Activated T-helper 1 cell treated with anti-CD3 and anti-CD28 coated beads, Interleukin-12 subunit alpha, Interleukin-12 subunit beta, Interleukin-2, Interleukin-4 antibody, amounts not matched to agents 30 ng/mL and 10 ng/mL and 1 ng/mL, durations not matched to agents 14 hours and 24 hours and 36 hours (primary cell): Measurements from ENCODE around the gene ZBTB7A. TPM values are rescaled to one million over a fixed set of nuclear protein-coding genes. Genes with fewer than 3 reads are reported as not detected.
"Not testable (repeated sequence)": the region's sequence is repeated elsewhere in the genome, so short reads cannot be mapped to it uniquely, and the experiment has no call there.

Experiments
- DNase-seq: peaks from one replicate; pipeline ENCODE4 v3.0.0; 2021; ENCODE audit warnings: low spot score
- H3K27ac Mint-ChIP-seq: one replicate; pipeline ENCODE4 v1.8.0; 2021; ENCODE audit warnings: mild to moderate bottlenecking, mixed read lengths
- H3K27me3 Mint-ChIP-seq: one replicate; pipeline ENCODE4 v1.8.0; 2022; ENCODE audit warnings: mild to moderate bottlenecking, moderate library complexity, mixed read lengths; ENCODE audit not compliant: insufficient read depth
- H3K36me3 Mint-ChIP-seq: one replicate; pipeline ENCODE4 v1.8.0; 2021; ENCODE audit warnings: low read depth, mixed read lengths
- H3K4me1 Mint-ChIP-seq: one replicate; pipeline ENCODE4 v1.8.0; 2021; ENCODE audit warnings: low read depth, mixed read lengths
- H3K4me3 Mint-ChIP-seq: one replicate; pipeline ENCODE4 v1.8.0; 2021; ENCODE audit warnings: mild to moderate bottlenecking, moderate library complexity, mixed read lengths
- H3K9me3 Mint-ChIP-seq: one replicate; pipeline ENCODE4 v1.8.0; 2021; ENCODE audit warnings: mixed read lengths
- intact Hi-C: fragments of 100-400 bp; cut with micrococcal nuclease; formaldehyde crosslinking; loops from one replicate; pipeline ENCODE4 v1.15.1; 2024
- total RNA-seq: library from RNA; stranded (reverse); gene quantifications from 2 replicates; pipeline ENCODE4 v1.2.3, GENCODE V29; 2022

ZBTB7A gene
- total RNA-seq, 1 donor from 2014 or later, result 41.3 TPM

- Mint-ChIP-seq H3K9me3 (no peaks in the 10 kb centered on the region), H3K4me3 (peak within 1 kb of the TSS; percentile 90), H3K27ac (peak within 1 kb of the TSS; percentile 84), H3K36me3 (peaks cover 3% of the 10 kb centered on the region), H3K27me3 (no peaks in the 10 kb centered on the region), H3K4me1 (peaks cover 18% of the 10 kb centered on the region)
- intact Hi-C loops, result loop anchor here (1.0 to 2.0 kb wide), 7 partner anchors 17 to 501 kb away; partner anchors contain the start of genes DAPK3, FZR1, YJU2 and ZBTB7A
- DNase-seq, result peak; percentile 94
Observed at GRCh38 chr19:4007021-4007835, 59.5 kb downstream of the ZBTB7A start, which contains the start of gene PIAS4. Gene PIAS4, plus strand, starts transcription at chr19:4007736. Its CDS starts 25 bp downstream, at chr19:4007761.

- H3K27me3 Mint-ChIP-seq, DNase-seq, H3K36me3 Mint-ChIP-seq, intact Hi-C loops, H3K27ac Mint-ChIP-seq, H3K9me3 Mint-ChIP-seq: not testable (repeated sequence)
- peak overlapping the region; percentile 65 for H3K4me3 Mint-ChIP-seq
- peaks cover 18% of the 10 kb centered on the region for H3K4me1 Mint-ChIP-seq
Observed at GRCh38 chr19:4005436-4005835, 61.3 kb downstream of the ZBTB7A start.

- H3K27me3 Mint-ChIP-seq, H3K4me1 Mint-ChIP-seq, H3K36me3 Mint-ChIP-seq, H3K27ac Mint-ChIP-seq, H3K4me3 Mint-ChIP-seq, H3K9me3 Mint-ChIP-seq, DNase-seq, intact Hi-C loops: not testable (repeated sequence)
Observed at GRCh38 chr19:4000798-4001197, 65.9 kb downstream of the ZBTB7A start.

- H3K36me3 Mint-ChIP-seq, DNase-seq, H3K4me1 Mint-ChIP-seq, H3K4me3 Mint-ChIP-seq, H3K27me3 Mint-ChIP-seq, H3K27ac Mint-ChIP-seq, intact Hi-C loops, H3K9me3 Mint-ChIP-seq: not testable (repeated sequence)
Observed at GRCh38 chr19:3998667-3999412, 67.9 kb downstream of the ZBTB7A start.

GRCh38 chr19:3995607-3996006 is 71.1 kb downstream of the ZBTB7A start:
- Mint-ChIP-seq H3K4me3 (no peak overlapping the region), H3K36me3 (no peaks in the 10 kb centered on the region), H3K4me1 (peaks cover 9% of the 10 kb centered on the region), H3K27me3 (no peaks in the 10 kb centered on the region), H3K27ac (no peak overlapping the region), H3K9me3 (no peaks in the 10 kb centered on the region)
- intact Hi-C loops, result no loop called here
- no peak for DNase-seq

Other genes starting within 250 kb of the ZBTB7A start
- 0.39 TPM in 1 of 2 replicates, not detected in the other for gene ZFR2, start 197.9 kb downstream of the ZBTB7A start, total RNA-seq
- not detected in 2 replicates for gene ATCAY, start 186.2 kb downstream of the ZBTB7A start, total RNA-seq
- not detected in 2 replicates for gene NMRK2, start 133.8 kb downstream of the ZBTB7A start, total RNA-seq
- 47.2 and 47.3 TPM in 2 replicates for gene DAPK3, start 95.8 kb downstream of the ZBTB7A start, total RNA-seq
- 2,359 TPM in 2 replicates for gene EEF2, start 81.4 kb downstream of the ZBTB7A start, total RNA-seq
- gene PIAS4, start 59.2 kb downstream of the ZBTB7A start, total RNA-seq, result 37.6 and 41.0 TPM in 2 replicates
- 131 and 135 TPM in 2 replicates for gene MAP2K2, start 57.2 kb upstream of the ZBTB7A start, total RNA-seq
- 0.13 TPM in 1 of 2 replicates, not detected in the other for gene CREB3L3, start 86.7 kb upstream of the ZBTB7A start, total RNA-seq
- 42.6 and 46.4 TPM in 2 replicates for gene SIRT6, start 115.7 kb upstream of the ZBTB7A start, total RNA-seq
- gene ANKRD24, start 115.8 kb upstream of the ZBTB7A start, total RNA-seq, result 0.49 and 0.54 TPM in 2 replicates
- gene EBI3, start 162.6 kb upstream of the ZBTB7A start, total RNA-seq, result 43.3 and 49.7 TPM in 2 replicates
- 36.8 and 40.6 TPM in 2 replicates for gene YJU2, start 180.2 kb upstream of the ZBTB7A start, total RNA-seq
- not detected in 2 replicates for gene SHD, start 212.4 kb upstream of the ZBTB7A start, total RNA-seq
- gene TMIGD2, start 235.5 kb upstream of the ZBTB7A start, total RNA-seq, result 11.0 and 13.2 TPM in 2 replicates
- 39.1 and 46.5 TPM in 2 replicates for gene FSD1, start 237.7 kb upstream of the ZBTB7A start, total RNA-seq